Measurements from ENCODE around the gene ZFP3.
"Not testable (repeated sequence)": the region's sequence is repeated elsewhere in the genome, so short reads cannot be mapped to it uniquely, and the experiment has no call there.

Gene ZFP3

GRCh38 chr17:5075472-5075871 lies 2.8 kb upstream of the ZFP3 start:
- not testable (repeated sequence) for DNase-seq (ENCODE audit: extremely low spot score, insufficient read length, low read depth); FAIRE-seq

GRCh38 chr17:5077275-5077674 lies 992 bp upstream of the ZFP3 start:
- not testable (repeated sequence) for DNase-seq (ENCODE audit: extremely low spot score, insufficient read length, low read depth); FAIRE-seq

GRCh38 chr17:5077781-5078105 lies 524 bp upstream of the ZFP3 start:
- no peak for FAIRE-seq
- no peak for DNase-seq (ENCODE audit: extremely low spot score, insufficient read length, low read depth)

GRCh38 chr17:5080591-5080990 lies 2.3 kb downstream of the ZFP3 start:
- FAIRE-seq (no peak), DNase-seq (ENCODE audit: extremely low spot score, insufficient read length, low read depth) (no peak)

- FAIRE-seq (no peak), DNase-seq (ENCODE audit: extremely low spot score, insufficient read length, low read depth) (no peak)
These were observed 14.1 kb downstream of the ZFP3 start for GRCh38 chr17:5092218-5093010.

GRCh38 chr17:5096731-5097100 lies 18.4 kb downstream of the ZFP3 start:
- DNase-seq (ENCODE audit: extremely low spot score, insufficient read length, low read depth) (no peak), FAIRE-seq (no peak)

GRCh38 chr17:5097101-5097834 lies 19.0 kb downstream of the ZFP3 start:
- no peak for FAIRE-seq
- DNase-seq (ENCODE audit: extremely low spot score, insufficient read length, low read depth) = no peak

GRCh38 chr17:5099271-5099670 lies 21.0 kb downstream of the ZFP3 start:
- FAIRE-seq (no peak), DNase-seq (ENCODE audit: extremely low spot score, insufficient read length, low read depth) (no peak)

- no peak for DNase-seq (ENCODE audit: extremely low spot score, insufficient read length, low read depth)
- no peak for FAIRE-seq
These were observed 22.6 kb downstream of the ZFP3 start for GRCh38 chr17:5100832-5101231.

- DNase-seq (ENCODE audit: extremely low spot score, insufficient read length, low read depth) (no peak), FAIRE-seq (peak; percentile 76)
These were observed 32.5 kb downstream of the ZFP3 start for GRCh38 chr17:5110816-5111215.

- peak; percentile 90 for DNase-seq (ENCODE audit: extremely low spot score, insufficient read length, low read depth)
- FAIRE-seq = peak; percentile 96
These were observed 33.3 kb downstream of the ZFP3 start, which contains the start of gene ZNF232 for GRCh38 chr17:5111402-5112204. Gene ZNF232, minus strand, starts transcription at chr17:5111878. Its CDS starts 56 bp downstream, at chr17:5111822.

GRCh38 chr17:5115673-5116651 lies 37.7 kb downstream of the ZFP3 start, which contains the start of gene USP6:
Gene USP6, plus strand, starts transcription at chr17:5116032. Its CDS starts 14,336 bp downstream, at chr17:5130368.
- no peak for DNase-seq (ENCODE audit: extremely low spot score, insufficient read length, low read depth)
- FAIRE-seq = no peak

- no peak for DNase-seq (ENCODE audit: extremely low spot score, insufficient read length, low read depth)
- FAIRE-seq = no peak
These were observed 40.0 kb downstream of the ZFP3 start for GRCh38 chr17:5118219-5118618.

GRCh38 chr17:5120036-5120435 lies 41.8 kb downstream of the ZFP3 start:
- FAIRE-seq = no peak
- DNase-seq (ENCODE audit: extremely low spot score, insufficient read length, low read depth) = no peak

- FAIRE-seq = not testable (repeated sequence)
These were observed 42.3 kb downstream of the ZFP3 start for GRCh38 chr17:5120436-5121185.

GRCh38 chr17:5121186-5121841 lies 43.0 kb downstream of the ZFP3 start:
- FAIRE-seq (no peak), DNase-seq (ENCODE audit: extremely low spot score, insufficient read length, low read depth) (no peak)

More at GRCh38 chr17:5120436-5121185, 42.3 kb downstream of the ZFP3 start:
- not testable (repeated sequence) for DNase-seq (ENCODE audit: extremely low spot score, insufficient read length, low read depth)

GRCh38 chr17:5122056-5122455 lies 43.8 kb downstream of the ZFP3 start:
- FAIRE-seq; DNase-seq (ENCODE audit: extremely low spot score, insufficient read length, low read depth): not testable (repeated sequence)
